Transverse colon (tissue), 3 donors: ENCODE results near the gene DNASE1.
"Not testable (repeated sequence)": the region's sequence is repeated elsewhere in the genome, so short reads cannot be mapped to it uniquely, and the experiment has no call there.

ENCODE experiments used
- EP300 ChIP-seq: sonication (generic); formaldehyde crosslinking; IDR thresholded peaks from one replicate; pipeline ENCODE4 v1.6.1; 2017; ENCODE audit warnings: antibody characterized with exemption, low read depth
- POLR2A ChIP-seq: fragments of 450-650 bp; IDR thresholded peaks from one replicate; pipeline ENCODE4 v1.6.1; 2016; ENCODE audit warnings: antibody characterized with exemption, mild to moderate bottlenecking, moderate library complexity
- TF ChIP-seq, protein P1 (sequence below), 5 experiments: fragments of 200-600 bp in 3 of 5; fragments of 450-650 bp in 2 of 5; sonication (generic) in 3 of 5; IDR thresholded peaks; 1 replicate in 2 of 5; 2 replicates in 3 of 5; pipeline ENCODE4 v1.5.1; 2016 to 2017; ENCODE audit warnings: antibody characterized with exemption in 5 of 5, inconsistent platforms in 3 of 5, mild to moderate bottlenecking in 2 of 5, moderate library complexity in 1 of 5

DNA sequence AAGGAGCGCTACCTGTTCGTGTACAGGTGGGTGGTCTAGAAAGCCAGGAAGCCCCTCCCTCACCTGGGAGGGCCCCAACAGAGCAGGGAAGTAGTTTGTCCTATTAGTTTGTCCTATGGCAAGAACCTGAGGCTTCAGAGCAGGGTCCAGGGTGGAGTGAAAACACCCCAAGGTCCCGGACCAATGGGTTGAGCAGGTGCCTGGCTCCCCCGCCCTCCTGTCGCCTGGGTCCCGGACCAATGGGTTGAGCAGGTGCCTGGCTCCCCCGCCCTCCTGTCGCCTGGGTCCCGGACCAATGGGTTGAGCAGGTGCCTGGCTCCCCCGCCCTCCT, 1.6 kb downstream of the DNASE1 start:
- TF ChIP-seq, protein P1, sequence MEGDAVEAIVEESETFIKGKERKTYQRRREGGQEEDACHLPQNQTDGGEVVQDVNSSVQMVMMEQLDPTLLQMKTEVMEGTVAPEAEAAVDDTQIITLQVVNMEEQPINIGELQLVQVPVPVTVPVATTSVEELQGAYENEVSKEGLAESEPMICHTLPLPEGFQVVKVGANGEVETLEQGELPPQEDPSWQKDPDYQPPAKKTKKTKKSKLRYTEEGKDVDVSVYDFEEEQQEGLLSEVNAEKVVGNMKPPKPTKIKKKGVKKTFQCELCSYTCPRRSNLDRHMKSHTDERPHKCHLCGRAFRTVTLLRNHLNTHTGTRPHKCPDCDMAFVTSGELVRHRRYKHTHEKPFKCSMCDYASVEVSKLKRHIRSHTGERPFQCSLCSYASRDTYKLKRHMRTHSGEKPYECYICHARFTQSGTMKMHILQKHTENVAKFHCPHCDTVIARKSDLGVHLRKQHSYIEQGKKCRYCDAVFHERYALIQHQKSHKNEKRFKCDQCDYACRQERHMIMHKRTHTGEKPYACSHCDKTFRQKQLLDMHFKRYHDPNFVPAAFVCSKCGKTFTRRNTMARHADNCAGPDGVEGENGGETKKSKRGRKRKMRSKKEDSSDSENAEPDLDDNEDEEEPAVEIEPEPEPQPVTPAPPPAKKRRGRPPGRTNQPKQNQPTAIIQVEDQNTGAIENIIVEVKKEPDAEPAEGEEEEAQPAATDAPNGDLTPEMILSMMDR (IDR thresholded peaks at IDR 0.05), result not testable (repeated sequence)
- TF ChIP-seq EP300, POLR2A: not testable (repeated sequence)
